ENCODE measurements around the gene HMGN5.

The HMGN5 gene

DNA sequence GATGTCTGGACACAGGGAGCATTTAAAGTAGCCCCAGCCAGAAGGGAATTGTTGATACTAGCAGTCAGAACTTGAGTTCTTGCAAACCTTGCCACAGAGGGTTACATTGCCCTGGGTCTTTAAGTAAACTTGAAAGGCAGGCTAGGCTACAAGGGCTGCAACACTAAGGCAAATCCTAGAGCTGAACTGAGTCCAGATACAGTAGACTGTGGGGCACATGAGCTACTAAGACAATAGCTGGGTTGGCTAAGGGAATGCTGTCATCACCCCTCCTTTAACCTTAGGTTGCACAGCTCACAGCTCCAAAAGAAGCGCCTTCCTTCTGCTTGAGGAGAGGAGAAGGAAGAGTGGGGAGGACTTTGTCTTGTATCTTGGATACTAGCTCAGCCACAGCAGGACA, 35.8 kb upstream of the HMGN5 start:
- Histone ChIP-seq H3K4me3 (ENCODE audit: low read depth, low read length) (no peak overlapping the region), H3K27ac (no peak overlapping the region), H2AFZ (no peak overlapping the region), H3K27me3 (ENCODE audit: control insufficient read depth, insufficient read depth, low read length) (no peaks in the 10 kb centered on the region), H3K79me2 (no peaks in the 10 kb centered on the region), H3K4me2 (ENCODE audit: low read length) (no peak overlapping the region), H3K9me3 (ENCODE audit: control insufficient read depth, low read length) (no peaks in the 10 kb centered on the region), H3K9ac (no peak overlapping the region), H3K36me3 (ENCODE audit: control insufficient read depth, insufficient read depth, low read length) (no peaks in the 10 kb centered on the region), H3K4me1 (no peaks in the 10 kb centered on the region)
- TF ChIP-seq, protein P1, sequence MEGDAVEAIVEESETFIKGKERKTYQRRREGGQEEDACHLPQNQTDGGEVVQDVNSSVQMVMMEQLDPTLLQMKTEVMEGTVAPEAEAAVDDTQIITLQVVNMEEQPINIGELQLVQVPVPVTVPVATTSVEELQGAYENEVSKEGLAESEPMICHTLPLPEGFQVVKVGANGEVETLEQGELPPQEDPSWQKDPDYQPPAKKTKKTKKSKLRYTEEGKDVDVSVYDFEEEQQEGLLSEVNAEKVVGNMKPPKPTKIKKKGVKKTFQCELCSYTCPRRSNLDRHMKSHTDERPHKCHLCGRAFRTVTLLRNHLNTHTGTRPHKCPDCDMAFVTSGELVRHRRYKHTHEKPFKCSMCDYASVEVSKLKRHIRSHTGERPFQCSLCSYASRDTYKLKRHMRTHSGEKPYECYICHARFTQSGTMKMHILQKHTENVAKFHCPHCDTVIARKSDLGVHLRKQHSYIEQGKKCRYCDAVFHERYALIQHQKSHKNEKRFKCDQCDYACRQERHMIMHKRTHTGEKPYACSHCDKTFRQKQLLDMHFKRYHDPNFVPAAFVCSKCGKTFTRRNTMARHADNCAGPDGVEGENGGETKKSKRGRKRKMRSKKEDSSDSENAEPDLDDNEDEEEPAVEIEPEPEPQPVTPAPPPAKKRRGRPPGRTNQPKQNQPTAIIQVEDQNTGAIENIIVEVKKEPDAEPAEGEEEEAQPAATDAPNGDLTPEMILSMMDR (IDR thresholded peaks at IDR 0.05), result no peak

DNA sequence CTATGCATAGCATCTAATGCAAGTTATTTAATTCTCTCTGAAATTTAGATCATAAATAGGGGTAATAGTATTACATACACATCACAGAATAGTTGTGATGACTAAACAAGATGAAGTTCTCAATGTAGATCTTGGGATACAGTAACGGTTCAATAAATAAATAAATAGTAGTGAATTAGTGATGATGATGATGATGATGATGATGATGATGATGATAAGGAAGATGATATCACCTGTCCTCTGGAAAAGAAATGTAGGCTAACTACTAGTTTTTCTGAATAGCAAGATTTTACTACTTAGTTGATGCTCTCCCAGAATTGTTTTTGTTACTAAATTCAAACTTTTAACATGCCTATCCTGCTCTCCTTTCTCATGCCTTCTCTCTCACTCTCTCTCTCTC, 30.5 kb upstream of the HMGN5 start:
- no peak overlapping the region for H3K27ac ChIP-seq
- H3K4me1 ChIP-seq, result no peaks in the 10 kb centered on the region
- no peak overlapping the region for H2AFZ ChIP-seq
- TF ChIP-seq, protein P1 (IDR thresholded peaks at IDR 0.05), result no peak
- H3K9me3 ChIP-seq (ENCODE audit: control insufficient read depth, low read length), result no peaks in the 10 kb centered on the region
- no peak overlapping the region for H3K4me3 ChIP-seq (ENCODE audit: low read depth, low read length)
- no peak overlapping the region for H3K4me2 ChIP-seq (ENCODE audit: low read length)
- H3K27me3 ChIP-seq (ENCODE audit: control insufficient read depth, insufficient read depth, low read length), result no peaks in the 10 kb centered on the region
- H3K79me2 ChIP-seq, result no peaks in the 10 kb centered on the region
- H3K36me3 ChIP-seq (ENCODE audit: control insufficient read depth, insufficient read depth, low read length), result no peaks in the 10 kb centered on the region
- H3K9ac ChIP-seq, result no peak overlapping the region

DNA sequence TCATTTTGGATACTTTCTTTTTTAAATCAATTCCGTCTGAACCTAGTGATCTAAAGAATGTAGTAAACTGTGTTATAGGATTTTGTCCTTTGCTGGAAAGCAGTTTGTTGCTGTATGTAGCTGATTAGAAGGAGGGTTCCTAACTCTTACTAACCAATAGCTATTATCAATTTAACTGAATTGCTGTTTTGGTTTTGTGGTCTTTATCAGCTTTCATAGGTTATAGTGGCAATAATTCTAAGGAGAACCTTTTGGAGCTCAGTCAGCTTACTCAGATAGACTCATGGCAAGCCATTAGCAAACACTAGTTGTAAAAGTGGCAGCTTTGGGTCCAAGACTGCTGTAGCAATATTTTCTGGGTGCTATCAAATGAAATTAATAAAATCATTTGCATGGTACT, 29.8 kb upstream of the HMGN5 start:
- H3K36me3 ChIP-seq (ENCODE audit: control insufficient read depth, insufficient read depth, low read length), result no peaks in the 10 kb centered on the region
- H3K4me3 ChIP-seq (ENCODE audit: low read depth, low read length), result no peak overlapping the region
- TF ChIP-seq, protein P1 (IDR thresholded peaks at IDR 0.05), result no peak
- no peaks in the 10 kb centered on the region for H3K9me3 ChIP-seq (ENCODE audit: control insufficient read depth, low read length)
- no peak overlapping the region for H2AFZ ChIP-seq
- H3K4me2 ChIP-seq (ENCODE audit: low read length), result no peak overlapping the region
- no peak overlapping the region for H3K27ac ChIP-seq
- H3K79me2 ChIP-seq, result no peaks in the 10 kb centered on the region
- no peaks in the 10 kb centered on the region for H3K27me3 ChIP-seq (ENCODE audit: control insufficient read depth, insufficient read depth, low read length)
- no peaks in the 10 kb centered on the region for H3K4me1 ChIP-seq
- H3K9ac ChIP-seq, result no peak overlapping the region

DNA sequence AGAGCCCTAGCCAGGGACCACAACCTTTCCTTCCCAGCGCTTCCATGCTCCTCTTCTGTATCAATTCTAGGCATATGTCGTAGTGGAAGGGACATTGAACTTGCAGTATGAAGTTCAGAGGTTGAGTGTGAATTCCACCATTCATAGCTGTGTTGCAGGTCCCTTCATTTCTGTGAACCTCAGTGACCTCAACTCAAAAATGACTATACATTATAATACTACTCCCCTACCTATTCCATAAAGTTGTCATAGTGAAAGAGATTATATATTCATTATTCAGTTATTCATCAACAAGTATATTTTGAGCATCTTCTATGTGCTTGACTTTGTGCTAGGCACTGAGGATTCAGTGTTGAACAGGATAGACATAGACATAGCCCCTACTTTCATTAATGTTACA, 28.2 kb upstream of the HMGN5 start:
- H3K27me3 ChIP-seq (ENCODE audit: control insufficient read depth, insufficient read depth, low read length), result no peaks in the 10 kb centered on the region
- H3K9ac ChIP-seq, result no peak overlapping the region
- no peak overlapping the region for H3K4me2 ChIP-seq (ENCODE audit: low read length)
- no peak overlapping the region for H3K27ac ChIP-seq
- H3K9me3 ChIP-seq (ENCODE audit: control insufficient read depth, low read length), result no peaks in the 10 kb centered on the region
- no peaks in the 10 kb centered on the region for H3K4me1 ChIP-seq
- H3K79me2 ChIP-seq, result no peaks in the 10 kb centered on the region
- H3K36me3 ChIP-seq (ENCODE audit: control insufficient read depth, insufficient read depth, low read length), result no peaks in the 10 kb centered on the region
- TF ChIP-seq, protein P1 (IDR thresholded peaks at IDR 0.05), result no peak
- H2AFZ ChIP-seq, result no peak overlapping the region
- H3K4me3 ChIP-seq (ENCODE audit: low read depth, low read length), result no peak overlapping the region

DNA sequence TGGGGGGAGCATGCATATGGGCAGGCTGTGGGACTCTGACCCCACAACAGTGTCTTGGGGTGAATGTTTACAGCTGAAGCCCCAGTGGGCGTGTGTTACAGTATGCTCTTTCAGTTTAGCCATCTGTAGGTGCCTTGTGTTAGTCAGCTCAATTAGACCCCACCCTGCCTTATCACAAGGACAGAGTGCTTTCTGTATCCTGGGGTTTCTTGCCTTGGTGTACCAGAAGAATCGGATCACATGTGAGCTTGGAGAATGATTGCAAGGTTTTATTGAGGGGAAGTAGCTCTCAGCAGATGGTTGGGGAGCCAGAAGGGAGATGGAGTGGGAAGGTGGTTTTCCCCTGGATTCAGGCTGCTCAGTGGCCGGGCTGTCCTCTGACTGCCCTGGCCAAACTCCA, 27.5 kb upstream of the HMGN5 start:
- Histone ChIP-seq H3K4me2 (ENCODE audit: low read length) (no peak overlapping the region), H3K4me1 (no peaks in the 10 kb centered on the region), H2AFZ (no peak overlapping the region), H3K4me3 (ENCODE audit: low read depth, low read length) (no peak overlapping the region), H3K9me3 (ENCODE audit: control insufficient read depth, low read length) (no peaks in the 10 kb centered on the region), H3K9ac (no peak overlapping the region), H3K79me2 (no peaks in the 10 kb centered on the region), H3K27ac (no peak overlapping the region), H3K36me3 (ENCODE audit: control insufficient read depth, insufficient read depth, low read length) (no peaks in the 10 kb centered on the region), H3K27me3 (ENCODE audit: control insufficient read depth, insufficient read depth, low read length) (no peaks in the 10 kb centered on the region)
- TF ChIP-seq, protein P1 (IDR thresholded peaks at IDR 0.05), result no peak

All from parathyroid adenoma (tissue), 2 donors.